Fibroblast of lung (primary cell): Measurements from ENCODE around the gene SLC25A20. TPM values are rescaled to one million over a fixed set of nuclear protein-coding genes. Genes with fewer than 3 reads are reported as not detected.
A peak's percentile ranks its signal among the peaks of the same experiment; 100 is the strongest.

ENCODE experiments used
- DNase-seq, 2 donors: peaks; one replicate each; pipeline versions ENCODE4 v3.0.0 to v3.0.0-alpha.2; 2010; ENCODE audit warnings: low read depth in 2 of 2
- H2AFZ ChIP-seq: 2 replicates; pipeline ENCODE4 v1.5.1; 2012; ENCODE audit warnings: low read length, control low read depth, inconsistent platforms
- H3K27ac ChIP-seq: 2 replicates; pipeline ENCODE4 v1.5.1; 2011; ENCODE audit warnings: low read length, control low read depth; ENCODE audit not compliant: insufficient read depth
- H3K27me3 ChIP-seq: 2 replicates; pipeline ENCODE4 v1.5.1; 2011; ENCODE audit warnings: mild to moderate bottlenecking, low read length; ENCODE audit not compliant: control insufficient read depth, insufficient read depth
- H3K36me3 ChIP-seq: 2 replicates; pipeline ENCODE4 v1.5.1; 2011; ENCODE audit warnings: low read length; ENCODE audit not compliant: control insufficient read depth, insufficient read depth
- H3K4me1 ChIP-seq: 2 replicates; pipeline ENCODE4 v1.5.1; 2011; ENCODE audit warnings: low read length; ENCODE audit not compliant: control insufficient read depth, insufficient read depth; ENCODE audit errors: extremely low read depth
- H3K4me2 ChIP-seq: 2 replicates; pipeline ENCODE4 v1.5.1; 2011; ENCODE audit warnings: low read length, control low read depth; ENCODE audit not compliant: insufficient read depth; ENCODE audit errors: extremely low read depth
- H3K4me3 ChIP-seq, 4 experiments: fragments of 200-600 bp in 1 of 4; sonication (generic) in 1 of 4; replicated peaks in 1 of 4; 2 replicates each; pipeline ENCODE4 v1.5.1; 2011 to 2016; ENCODE audit warnings: low read length in 4 of 4, low read depth in 3 of 4, mild to moderate bottlenecking in 3 of 4, control low read depth in 2 of 4, inconsistent platforms in 1 of 4, mixed read lengths in 1 of 4; ENCODE audit not compliant: insufficient read depth in 1 of 4; ENCODE audit errors: control extremely low read depth in 1 of 4
- H3K79me2 ChIP-seq: 2 replicates; pipeline ENCODE4 v1.5.1; 2012; ENCODE audit warnings: mild to moderate bottlenecking, low read length, inconsistent platforms; ENCODE audit not compliant: control insufficient read depth, insufficient read depth
- H3K9ac ChIP-seq: 2 replicates; pipeline ENCODE4 v1.5.1; 2011; ENCODE audit warnings: mild to moderate bottlenecking, low read length, control low read depth; ENCODE audit not compliant: insufficient read depth
- H3K9me3 ChIP-seq: 2 replicates; pipeline ENCODE4 v1.5.1; 2012; ENCODE audit warnings: low read depth, low read length; ENCODE audit not compliant: control insufficient read depth, insufficient read depth
- H4K20me1 ChIP-seq: 2 replicates; pipeline ENCODE4 v1.5.1; 2011; ENCODE audit warnings: low read length; ENCODE audit not compliant: control insufficient read depth, insufficient read depth; ENCODE audit errors: extremely low read depth
- EZH2 ChIP-seq: IDR thresholded peaks from 2 replicates; pipeline ENCODE4 v1.5.1; 2012; ENCODE audit warnings: low read length, control low read depth, mild to moderate bottlenecking; ENCODE audit errors: missing control alignments
- polyA plus RNA-seq, 2 donors: library from polyadenylated mRNA; depleted of rRNA in 1 of 2; stranded (reverse) in 1 of 2; unstranded in 1 of 2; fragments of >200 nt; gene quantifications; 2 replicates each; pipeline ENCODE4 v1.2.1, GENCODE V29; 2011 to 2012; ENCODE audit warnings: missing spikeins in 1 of 2
- total RNA-seq: library from RNA; depleted of rRNA; stranded (reverse); fragments of >200 nt; gene quantifications from 2 replicates; pipeline ENCODE4 v1.2.1, GENCODE V29; 2014
- TF ChIP-seq, protein P1 (sequence below), 2 donors: IDR thresholded peaks in 1 of 2; conservative IDR thresholded peaks in 1 of 2; 1 replicate in 1 of 2; 2 replicates in 1 of 2; pipeline ENCODE4 v1.5.1; 2011 to 2012; ENCODE audit warnings: low read length in 2 of 2, control low read depth in 1 of 2, inconsistent platforms in 1 of 2, low read depth in 1 of 2, mild to moderate bottlenecking in 1 of 2

The SLC25A20 gene
- total and polyA plus RNA-seq, 2 donors (not counting 1 experiment from before 2014, with no cell fraction given): 25.1 to 40.3 TPM

DNA sequence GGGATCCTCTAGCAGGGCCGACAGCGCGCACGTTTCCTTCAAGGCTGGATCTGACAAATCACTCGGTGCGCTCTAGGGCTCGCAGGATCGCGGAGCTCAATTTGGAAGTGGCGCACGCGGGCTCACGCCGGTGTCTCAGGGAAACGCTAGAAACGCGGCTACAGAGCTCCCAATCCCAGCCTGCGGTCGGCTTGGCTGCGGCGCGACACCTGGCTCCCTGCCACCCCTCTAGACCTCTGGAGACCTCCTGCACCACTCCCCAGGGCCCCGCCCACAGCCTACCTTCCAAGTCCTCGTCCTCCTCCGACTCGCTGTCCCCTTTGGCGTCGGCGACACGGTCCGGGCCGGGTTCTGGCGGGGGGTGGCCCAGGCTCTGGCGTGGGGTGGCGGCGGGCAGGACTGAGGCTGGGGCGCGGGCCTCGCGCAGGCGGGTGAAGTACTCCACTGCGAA lies 51.6 kb downstream of the SLC25A20 start:
- Histone ChIP-seq H3K27ac (peak overlapping the region; percentile 86), H3K27me3 (no peaks in the 10 kb centered on the region), H3K79me2 (peaks cover 18% of the 10 kb centered on the region), H3K4me1 (peaks cover 3% of the 10 kb centered on the region), H3K4me3 (peak overlapping the region; percentile 77 to 93 (median 80)), H3K36me3 (no peaks in the 10 kb centered on the region), H2AFZ (peak overlapping the region; percentile 85), H4K20me1 (no peaks in the 10 kb centered on the region), H3K9ac (peak overlapping the region; percentile 81), H3K4me2 (peak overlapping the region; percentile 93), H3K9me3 (no peaks in the 10 kb centered on the region)
- no peak for TF ChIP-seq EZH2
- TF ChIP-seq, protein P1, sequence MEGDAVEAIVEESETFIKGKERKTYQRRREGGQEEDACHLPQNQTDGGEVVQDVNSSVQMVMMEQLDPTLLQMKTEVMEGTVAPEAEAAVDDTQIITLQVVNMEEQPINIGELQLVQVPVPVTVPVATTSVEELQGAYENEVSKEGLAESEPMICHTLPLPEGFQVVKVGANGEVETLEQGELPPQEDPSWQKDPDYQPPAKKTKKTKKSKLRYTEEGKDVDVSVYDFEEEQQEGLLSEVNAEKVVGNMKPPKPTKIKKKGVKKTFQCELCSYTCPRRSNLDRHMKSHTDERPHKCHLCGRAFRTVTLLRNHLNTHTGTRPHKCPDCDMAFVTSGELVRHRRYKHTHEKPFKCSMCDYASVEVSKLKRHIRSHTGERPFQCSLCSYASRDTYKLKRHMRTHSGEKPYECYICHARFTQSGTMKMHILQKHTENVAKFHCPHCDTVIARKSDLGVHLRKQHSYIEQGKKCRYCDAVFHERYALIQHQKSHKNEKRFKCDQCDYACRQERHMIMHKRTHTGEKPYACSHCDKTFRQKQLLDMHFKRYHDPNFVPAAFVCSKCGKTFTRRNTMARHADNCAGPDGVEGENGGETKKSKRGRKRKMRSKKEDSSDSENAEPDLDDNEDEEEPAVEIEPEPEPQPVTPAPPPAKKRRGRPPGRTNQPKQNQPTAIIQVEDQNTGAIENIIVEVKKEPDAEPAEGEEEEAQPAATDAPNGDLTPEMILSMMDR (conservative IDR thresholded peaks at IDR 0.05 in 1 of 2, IDR thresholded peaks at IDR 0.05 in 1 of 2; ENCODE audit: low read depth in 1 of 2, low read length in 2 of 2): no peak
- peak; percentile 68 to 79 for DNase-seq

DNA sequence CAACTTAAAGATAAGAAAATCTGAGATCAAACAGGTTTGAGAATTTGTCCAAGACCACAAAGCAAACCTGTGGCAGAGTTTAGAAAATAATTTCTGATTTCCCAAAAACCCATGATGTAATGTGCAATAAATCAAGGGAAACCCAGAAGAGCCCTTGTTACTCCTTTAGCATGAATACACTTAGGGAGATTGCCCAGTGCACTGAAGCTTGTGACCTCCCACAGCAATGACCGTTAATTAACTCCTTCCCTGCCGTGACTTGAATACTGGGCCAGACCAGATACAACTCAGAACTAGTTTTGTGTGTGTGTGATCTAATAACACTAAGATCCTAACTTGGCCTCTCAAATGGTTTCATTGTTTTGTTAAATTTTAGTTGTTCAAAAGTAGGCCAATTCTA lies 53.5 kb downstream of the SLC25A20 start:
- TF ChIP-seq, protein P1 (conservative IDR thresholded peaks at IDR 0.05 in 1 of 2, IDR thresholded peaks at IDR 0.05 in 1 of 2; ENCODE audit: low read depth in 1 of 2, low read length in 2 of 2): no peak
- TF ChIP-seq EZH2: no peak
- peaks cover 22% of the 10 kb centered on the region for H3K79me2 ChIP-seq
- no peak overlapping the region for H2AFZ ChIP-seq
- no peaks in the 10 kb centered on the region for H4K20me1 ChIP-seq
- no peaks in the 10 kb centered on the region for H3K36me3 ChIP-seq
- H3K4me3 ChIP-seq: peak overlapping the region in 1 of 4 experiments; percentile 81
- H3K4me2 ChIP-seq: peak overlapping the region; percentile 71
- H3K27me3 ChIP-seq: no peaks in the 10 kb centered on the region
- peak; percentile 22 to 31 for DNase-seq
- H3K9me3 ChIP-seq: no peaks in the 10 kb centered on the region
- no peak overlapping the region for H3K27ac ChIP-seq
- H3K9ac ChIP-seq: no peak overlapping the region
- peaks cover 3% of the 10 kb centered on the region for H3K4me1 ChIP-seq

DNA sequence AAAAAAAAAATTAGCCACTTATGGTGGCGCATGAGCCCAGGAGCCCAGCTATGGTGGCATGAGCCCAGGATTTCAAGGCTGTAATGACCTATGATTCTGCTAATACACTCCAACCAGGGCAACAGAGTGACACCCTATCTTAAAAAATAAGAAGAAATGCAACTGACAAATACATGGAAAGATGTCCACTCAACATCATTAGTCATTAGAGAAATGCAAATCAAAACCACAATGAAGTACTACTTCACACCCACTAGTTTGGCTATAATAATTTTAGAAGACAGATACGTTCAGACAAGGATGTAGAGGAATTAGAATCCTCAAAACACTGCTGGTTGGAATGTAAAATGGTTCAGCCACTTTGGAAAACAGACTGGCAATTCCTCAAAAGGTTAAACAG lies 61.5 kb downstream of the SLC25A20 start:
- peaks cover 10% of the 10 kb centered on the region for H3K79me2 ChIP-seq
- no peaks in the 10 kb centered on the region for H3K36me3 ChIP-seq
- H3K9ac ChIP-seq: no peak overlapping the region
- no peak overlapping the region for H3K4me2 ChIP-seq
- no peak for DNase-seq
- no peaks in the 10 kb centered on the region for H3K4me1 ChIP-seq
- no peaks in the 10 kb centered on the region for H4K20me1 ChIP-seq
- no peaks in the 10 kb centered on the region for H3K9me3 ChIP-seq
- H3K27ac ChIP-seq: no peak overlapping the region
- H3K27me3 ChIP-seq: no peaks in the 10 kb centered on the region
- no peak overlapping the region for H3K4me3 ChIP-seq
- no peak overlapping the region for H2AFZ ChIP-seq
- TF ChIP-seq EZH2: no peak
- TF ChIP-seq, protein P1 (conservative IDR thresholded peaks at IDR 0.05 in 1 of 2, IDR thresholded peaks at IDR 0.05 in 1 of 2; ENCODE audit: low read depth in 1 of 2, low read length in 2 of 2): no peak
